ENCODE measurements around the gene ZNF462.

ZNF462 gene

DNA sequence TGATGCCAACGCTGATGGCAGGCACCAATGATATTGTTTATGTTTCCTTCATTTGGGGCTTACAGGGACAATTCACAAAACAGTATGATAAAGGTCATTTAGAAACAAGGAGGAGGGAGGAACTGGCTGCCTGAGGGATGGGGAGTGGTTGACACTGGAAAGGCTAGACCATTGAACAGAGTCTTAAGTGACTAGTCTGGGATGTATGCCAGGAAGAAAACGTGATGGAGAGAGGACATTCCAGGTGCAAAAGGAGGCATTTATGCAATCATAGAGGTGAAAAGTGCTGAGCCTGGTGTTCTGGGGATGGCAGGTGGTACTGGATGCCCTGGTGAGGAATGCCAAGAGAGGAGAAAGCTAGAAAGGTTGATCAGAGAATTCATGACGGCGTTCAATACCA, 153.4 kb downstream of the ZNF462 start:
- Histone ChIP-seq H3K27me3 (no peaks in the 10 kb centered on the region), H3K36me3 (no peaks in the 10 kb centered on the region), H3K27ac (no peak overlapping the region), H3K9me3 (no peaks in the 10 kb centered on the region), H3K4me3 (ENCODE audit: low read depth in 1 of 2, low read length in 1 of 2) (no peak overlapping the region), H3K4me1 (ENCODE audit: control insufficient read depth in 1 of 2, insufficient read depth in 1 of 2, low read depth in 1 of 2, low read length in 1 of 2) (no peaks in the 10 kb centered on the region)
- TF ChIP-seq, protein P1, sequence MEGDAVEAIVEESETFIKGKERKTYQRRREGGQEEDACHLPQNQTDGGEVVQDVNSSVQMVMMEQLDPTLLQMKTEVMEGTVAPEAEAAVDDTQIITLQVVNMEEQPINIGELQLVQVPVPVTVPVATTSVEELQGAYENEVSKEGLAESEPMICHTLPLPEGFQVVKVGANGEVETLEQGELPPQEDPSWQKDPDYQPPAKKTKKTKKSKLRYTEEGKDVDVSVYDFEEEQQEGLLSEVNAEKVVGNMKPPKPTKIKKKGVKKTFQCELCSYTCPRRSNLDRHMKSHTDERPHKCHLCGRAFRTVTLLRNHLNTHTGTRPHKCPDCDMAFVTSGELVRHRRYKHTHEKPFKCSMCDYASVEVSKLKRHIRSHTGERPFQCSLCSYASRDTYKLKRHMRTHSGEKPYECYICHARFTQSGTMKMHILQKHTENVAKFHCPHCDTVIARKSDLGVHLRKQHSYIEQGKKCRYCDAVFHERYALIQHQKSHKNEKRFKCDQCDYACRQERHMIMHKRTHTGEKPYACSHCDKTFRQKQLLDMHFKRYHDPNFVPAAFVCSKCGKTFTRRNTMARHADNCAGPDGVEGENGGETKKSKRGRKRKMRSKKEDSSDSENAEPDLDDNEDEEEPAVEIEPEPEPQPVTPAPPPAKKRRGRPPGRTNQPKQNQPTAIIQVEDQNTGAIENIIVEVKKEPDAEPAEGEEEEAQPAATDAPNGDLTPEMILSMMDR (IDR thresholded peaks at IDR 0.05) = no peak

DNA sequence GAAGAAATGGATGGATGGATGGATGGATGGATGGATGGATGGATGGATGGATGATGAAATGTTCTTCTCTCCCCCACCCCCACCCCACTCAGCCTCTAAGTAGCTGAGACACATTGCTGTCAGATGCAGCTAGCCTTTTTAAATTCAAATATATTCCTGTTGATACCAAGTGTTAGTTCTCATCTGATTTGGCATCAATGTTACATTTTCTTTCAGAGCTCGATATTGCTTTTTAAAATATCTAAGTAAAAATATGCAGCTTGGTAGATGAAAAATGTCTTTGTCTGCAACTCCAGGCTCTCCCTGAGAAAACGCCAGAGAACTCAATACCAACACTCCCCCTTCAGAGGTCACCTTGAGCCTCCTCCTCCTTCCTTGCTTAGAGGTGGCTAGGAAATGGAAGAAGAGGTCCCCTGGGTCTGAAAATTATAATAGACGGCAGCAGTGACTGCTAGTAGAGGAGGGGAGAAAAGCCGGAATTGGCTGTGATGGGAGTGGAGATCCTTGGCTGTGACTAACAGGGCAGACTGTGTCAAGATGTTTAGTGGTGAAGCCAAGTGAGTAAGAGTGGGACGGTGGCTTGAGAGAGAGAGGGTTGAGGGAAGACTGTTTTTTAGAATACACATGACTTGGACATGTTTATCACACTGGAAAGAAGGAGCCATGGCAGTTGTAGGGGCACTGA, 156.0 kb downstream of the ZNF462 start:
- TF ChIP-seq, protein P1 (IDR thresholded peaks at IDR 0.05) = no peak
- Histone ChIP-seq H3K27ac (no peak overlapping the region), H3K36me3 (no peaks in the 10 kb centered on the region), H3K27me3 (no peaks in the 10 kb centered on the region), H3K4me1 (ENCODE audit: control insufficient read depth in 1 of 2, insufficient read depth in 1 of 2, low read depth in 1 of 2, low read length in 1 of 2) (no peaks in the 10 kb centered on the region), H3K9me3 (no peaks in the 10 kb centered on the region), H3K4me3 (ENCODE audit: low read depth in 1 of 2, low read length in 1 of 2) (no peak overlapping the region)

DNA sequence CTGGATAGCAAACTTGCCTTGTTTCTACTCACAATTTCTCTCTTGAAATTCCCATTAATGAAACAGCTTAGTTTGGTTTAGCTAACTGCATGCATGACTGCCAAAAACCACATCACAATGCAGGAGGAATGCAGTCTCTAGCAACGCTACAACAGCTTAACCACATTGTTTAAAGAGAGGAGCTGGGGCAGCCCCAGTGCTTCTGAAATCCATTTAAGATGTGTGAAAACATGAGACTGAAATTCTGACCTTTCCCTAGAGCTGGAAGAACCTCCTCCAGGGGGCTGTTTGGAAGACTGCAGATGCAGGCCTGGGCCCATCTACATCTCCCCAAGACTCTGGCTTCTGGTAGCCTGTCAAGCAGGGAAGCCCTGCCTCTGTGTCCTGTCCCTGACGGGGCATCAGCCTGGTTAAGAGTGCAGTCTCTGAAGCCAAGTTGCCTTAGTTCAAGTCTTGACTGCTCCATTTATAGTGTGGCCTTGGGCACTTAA, 157.1 kb downstream of the ZNF462 start:
- Histone ChIP-seq H3K27me3 (no peaks in the 10 kb centered on the region), H3K9me3 (no peaks in the 10 kb centered on the region), H3K4me3 (ENCODE audit: low read depth in 1 of 2, low read length in 1 of 2) (no peak overlapping the region), H3K27ac (no peak overlapping the region), H3K4me1 (ENCODE audit: control insufficient read depth in 1 of 2, insufficient read depth in 1 of 2, low read depth in 1 of 2, low read length in 1 of 2) (no peaks in the 10 kb centered on the region), H3K36me3 (no peaks in the 10 kb centered on the region)
- TF ChIP-seq, protein P1 (IDR thresholded peaks at IDR 0.05) = no peak

DNA sequence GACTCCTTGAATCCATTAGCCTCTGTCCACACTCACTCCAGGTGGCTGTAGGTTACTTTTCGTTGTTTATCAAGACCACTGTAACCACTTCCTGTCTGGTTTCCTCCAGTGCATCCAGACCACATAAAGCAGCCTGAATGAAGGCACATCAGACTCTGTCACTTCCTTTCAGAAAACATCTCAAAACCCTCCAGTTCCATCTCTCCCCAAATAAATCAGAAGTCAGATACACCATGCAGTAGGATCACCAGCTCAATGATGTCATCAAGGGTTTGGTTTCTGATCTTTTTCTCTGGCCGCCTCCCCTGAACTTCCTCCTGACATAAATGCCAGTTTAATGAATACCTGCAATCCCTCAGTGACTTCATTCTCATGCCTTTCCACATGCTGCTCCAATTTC, 161.2 kb downstream of the ZNF462 start:
- TF ChIP-seq, protein P1 (IDR thresholded peaks at IDR 0.05) = no peak

DNA sequence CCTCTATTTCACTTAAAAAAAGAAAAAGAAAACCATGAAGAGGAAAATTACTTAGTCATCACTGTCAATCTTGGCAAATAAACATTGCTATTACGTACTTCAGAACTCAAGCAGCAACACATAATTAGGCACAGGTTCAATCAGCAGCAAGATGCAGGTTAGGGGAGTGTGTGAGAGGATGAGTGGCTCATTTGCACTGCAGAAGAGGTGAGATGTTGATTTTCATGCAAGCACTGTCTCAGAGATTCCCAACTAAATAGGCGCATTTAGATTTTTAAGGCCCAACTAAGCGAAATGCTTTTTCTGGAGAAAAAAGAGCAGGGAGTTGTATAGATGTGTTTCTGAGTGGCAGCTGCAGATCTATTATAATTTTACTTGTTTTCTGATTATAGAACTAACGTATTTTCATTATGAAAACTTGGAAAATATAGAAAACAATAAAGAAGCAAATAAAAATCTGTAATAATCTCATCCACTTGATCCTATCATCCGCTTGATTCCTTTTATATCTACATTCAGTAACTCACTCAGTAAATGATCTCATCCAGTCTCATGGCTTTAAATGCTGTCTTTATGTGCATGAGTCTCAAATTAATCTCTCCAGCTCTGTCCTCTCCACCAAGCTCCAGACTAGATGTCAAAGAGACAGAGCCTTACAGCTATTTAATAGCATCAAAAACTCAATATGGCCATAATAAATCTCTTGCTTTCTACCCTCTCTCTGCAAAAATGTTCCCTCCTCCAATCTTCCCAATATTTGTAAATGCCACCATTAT, 162.5 kb downstream of the ZNF462 start:
- Histone ChIP-seq H3K27me3 (no peaks in the 10 kb centered on the region), H3K9me3 (peaks cover 7% of the 10 kb centered on the region), H3K27ac (no peak overlapping the region), H3K4me1 (ENCODE audit: control insufficient read depth in 1 of 2, insufficient read depth in 1 of 2, low read depth in 1 of 2, low read length in 1 of 2) (no peaks in the 10 kb centered on the region), H3K4me3 (ENCODE audit: low read depth in 1 of 2, low read length in 1 of 2) (no peak overlapping the region), H3K36me3 (no peaks in the 10 kb centered on the region)
- TF ChIP-seq, protein P1 (IDR thresholded peaks at IDR 0.05) = no peak

More for the DNA sequence above, 161.2 kb downstream of the ZNF462 start:
- Histone ChIP-seq H3K4me3 (ENCODE audit: low read depth in 1 of 2, low read length in 1 of 2) (no peak overlapping the region), H3K27ac (no peak overlapping the region), H3K36me3 (no peaks in the 10 kb centered on the region), H3K9me3 (peaks cover 7% of the 10 kb centered on the region), H3K4me1 (ENCODE audit: control insufficient read depth in 1 of 2, insufficient read depth in 1 of 2, low read depth in 1 of 2, low read length in 1 of 2) (no peaks in the 10 kb centered on the region), H3K27me3 (no peaks in the 10 kb centered on the region)
